AG04450 (cell line): ENCODE measurements around the gene VPS13D. TPM values are rescaled to one million over a fixed set of nuclear protein-coding genes. Genes with fewer than 3 reads are reported as not detected.
A peak's percentile ranks its signal among the peaks of the same experiment; 100 is the strongest.

Experiments
- CTCF ChIA-PET: fragments of 300-600, 350-600 bp; formaldehyde crosslinking; extraction: SDS; loops from one replicate; lab custom pipeline; 2022; ENCODE audit warnings: antibody characterized with exemption, inconsistent platforms; lab: Charles Lee
- POLR2A ChIA-PET: fragments of 350-600 bp; formaldehyde crosslinking; extraction: SDS; loops from one replicate; lab custom pipeline; 2021; ENCODE audit warnings: antibody characterized with exemption, inconsistent platforms; lab: Yijun Ruan, JAX
- DNase-seq: peaks from one replicate; pipeline ENCODE4 v3.0.0-alpha.2; 2011; ENCODE audit warnings: low read depth, low spot score
- H3K27ac ChIP-seq: one replicate; pipeline ENCODE4 v1.5.1; 2012; ENCODE audit warnings: low read depth, low read length, control low read depth
- H3K27me3 ChIP-seq: one replicate; pipeline ENCODE4 v1.6.0; 2012; ENCODE audit warnings: low read length; ENCODE audit not compliant: control insufficient read depth, insufficient read depth
- H3K4me3 ChIP-seq: 2 replicates; pipeline ENCODE4 v1.5.1; 2011; ENCODE audit warnings: mild to moderate bottlenecking, low read depth, low read length, control low read depth
- H3K9me3 ChIP-seq: 2 replicates; pipeline ENCODE4 v1.5.1; 2012; ENCODE audit warnings: low read length; ENCODE audit not compliant: control insufficient read depth, insufficient read depth
- CTCF ChIP-seq: IDR thresholded peaks from 2 replicates; pipeline ENCODE4 v1.5.1; 2011; ENCODE audit warnings: low read depth, low read length, control low read depth, inconsistent platforms
- polyA plus RNA-seq: library from polyadenylated mRNA; depleted of rRNA; stranded (reverse); fragments of >200 nt; gene quantifications from 2 replicates; pipeline ENCODE4 v1.2.3, GENCODE V29; 2011

VPS13D gene
- polyA plus RNA-seq, 1 experiment = 18.3 TPM

GRCh38 chr1:12229386-12229834 is 420 bp upstream of the VPS13D start:
- TF ChIP-seq CTCF = no peak
- POLR2A ChIA-PET = no interaction called here
- no peak for DNase-seq
- CTCF ChIA-PET = interaction anchor here (0.6 to 1.8 kb wide), 23 partner anchors 9 to 1006 kb away, joined by 3 to 16 read pairs (median 4); no protein-coding TSS in a partner anchor
- H3K9me3 ChIP-seq = no peaks in the 10 kb centered on the region; the same call in 1 of the 2 replicates
- H3K27ac ChIP-seq = no peak overlapping the region
- peaks cover 6% of the 10 kb centered on the region for H3K27me3 ChIP-seq
- H3K4me3 ChIP-seq = 0 out of 2 replicates have a peak overlapping the region, but pooled peaks have one; percentile 27

- Histone ChIP-seq H3K27ac (no peak overlapping the region), H3K4me3 (peak overlapping the region; percentile 91), H3K27me3 (peaks cover 6% of the 10 kb centered on the region), H3K9me3 (no peaks in the 10 kb centered on the region; the same call in 1 of the 2 replicates)
- DNase-seq = no peak
- TF ChIP-seq CTCF = no peak
- CTCF ChIA-PET = interaction anchor here (0.5 to 2.1 kb wide), 4 partner anchors 106 to 428 kb away, joined by 3 to 9 read pairs (median 3); no protein-coding TSS in a partner anchor
- POLR2A ChIA-PET = no interaction called here
These were observed 882 bp downstream of the VPS13D start for GRCh38 chr1:12230549-12231275.

- Histone ChIP-seq H3K4me3 (peak overlapping the region; percentile 91), H3K9me3 (no peaks in the 10 kb centered on the region; the same call in 1 of the 2 replicates), H3K27me3 (peaks cover 6% of the 10 kb centered on the region), H3K27ac (no peak overlapping the region)
- no peak for DNase-seq
- ChIA-PET CTCF (interaction anchor here (1.3 to 2.1 kb wide), 2 partner anchors 106 to 428 kb away, joined by 3 to 9 read pairs; no protein-coding TSS in a partner anchor), POLR2A (no interaction called here)
- no peak for TF ChIP-seq CTCF
These were observed 1.4 kb downstream of the VPS13D start for GRCh38 chr1:12231276-12231595.

DNA sequence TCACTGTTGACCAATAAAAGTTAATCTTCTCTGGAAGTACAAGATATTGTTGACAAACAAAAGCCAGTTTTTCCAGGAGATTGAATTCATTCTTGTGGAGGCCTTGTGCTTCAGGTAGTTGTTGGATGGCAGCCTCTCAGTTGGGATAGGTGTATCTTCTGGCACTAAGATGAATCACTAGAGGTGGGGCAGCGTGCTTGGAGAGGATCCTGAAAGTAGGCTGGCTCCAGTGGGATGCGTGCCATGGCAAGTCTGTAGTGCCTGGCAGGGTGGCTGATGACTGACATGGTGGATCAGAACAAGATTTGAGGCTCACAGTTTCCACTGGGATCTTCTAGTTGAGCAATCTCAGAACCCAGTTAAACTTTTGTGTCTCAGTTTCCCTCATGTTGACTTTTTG is 2.4 kb downstream of the VPS13D start:
- H3K9me3 ChIP-seq = no peaks in the 10 kb centered on the region; the same call in 1 of the 2 replicates
- DNase-seq = no peak
- no peak for TF ChIP-seq CTCF
- H3K4me3 ChIP-seq = no peak overlapping the region
- H3K27me3 ChIP-seq = peaks cover 6% of the 10 kb centered on the region
- POLR2A ChIA-PET = no interaction called here
- CTCF ChIA-PET = interaction anchor here (2.1 kb wide), 1 partner anchor 107 kb away, joined by 9 read pairs; no protein-coding TSS in a partner anchor
- H3K27ac ChIP-seq = no peak overlapping the region

- POLR2A ChIA-PET = no interaction called here
- DNase-seq = no peak
- peak; percentile 41 for TF ChIP-seq CTCF
- no peaks in the 10 kb centered on the region for H3K9me3 ChIP-seq
- no peak overlapping the region for H3K27ac ChIP-seq
- no peaks in the 10 kb centered on the region for H3K27me3 ChIP-seq
- CTCF ChIA-PET = interaction anchor here (1.0 to 3.2 kb wide), 6 partner anchors 10 to 119 kb away, joined by 3 to 17 read pairs (median 5); no protein-coding TSS in a partner anchor
- no peak overlapping the region for H3K4me3 ChIP-seq
These were observed 14.2 kb downstream of the VPS13D start for GRCh38 chr1:12244078-12244477.
